GM12874 (cell line): ENCODE results near the gene DEFB113.

Source experiments
- TF ChIP-seq, protein P1 (sequence below): IDR thresholded peaks from 2 replicates; pipeline ENCODE4 v1.5.1; 2011; ENCODE audit warnings: low read depth, mild to moderate bottlenecking, control low read depth, low read length, moderate library complexity; ENCODE audit not compliant: insufficient read depth

DEFB113 gene

DNA sequence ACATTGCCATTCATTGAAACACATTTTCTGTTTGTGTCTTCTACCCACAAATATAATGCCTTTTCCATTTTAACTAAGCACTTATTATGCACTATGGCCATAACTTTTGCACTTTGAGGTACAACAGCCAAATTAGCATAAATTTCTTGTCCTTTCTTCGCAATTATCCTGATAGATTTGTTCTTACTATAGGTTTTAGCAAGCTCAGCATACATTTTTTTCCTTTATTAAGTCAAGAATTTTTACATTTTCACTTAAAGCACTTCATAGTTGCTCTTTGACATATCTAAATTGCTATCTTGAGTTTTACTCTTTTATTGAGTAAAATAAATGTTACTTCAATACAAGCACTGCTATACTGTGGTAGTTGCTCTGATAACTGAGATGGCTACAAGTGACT is 11.2 kb downstream of the DEFB113 start:
- TF ChIP-seq, protein P1, sequence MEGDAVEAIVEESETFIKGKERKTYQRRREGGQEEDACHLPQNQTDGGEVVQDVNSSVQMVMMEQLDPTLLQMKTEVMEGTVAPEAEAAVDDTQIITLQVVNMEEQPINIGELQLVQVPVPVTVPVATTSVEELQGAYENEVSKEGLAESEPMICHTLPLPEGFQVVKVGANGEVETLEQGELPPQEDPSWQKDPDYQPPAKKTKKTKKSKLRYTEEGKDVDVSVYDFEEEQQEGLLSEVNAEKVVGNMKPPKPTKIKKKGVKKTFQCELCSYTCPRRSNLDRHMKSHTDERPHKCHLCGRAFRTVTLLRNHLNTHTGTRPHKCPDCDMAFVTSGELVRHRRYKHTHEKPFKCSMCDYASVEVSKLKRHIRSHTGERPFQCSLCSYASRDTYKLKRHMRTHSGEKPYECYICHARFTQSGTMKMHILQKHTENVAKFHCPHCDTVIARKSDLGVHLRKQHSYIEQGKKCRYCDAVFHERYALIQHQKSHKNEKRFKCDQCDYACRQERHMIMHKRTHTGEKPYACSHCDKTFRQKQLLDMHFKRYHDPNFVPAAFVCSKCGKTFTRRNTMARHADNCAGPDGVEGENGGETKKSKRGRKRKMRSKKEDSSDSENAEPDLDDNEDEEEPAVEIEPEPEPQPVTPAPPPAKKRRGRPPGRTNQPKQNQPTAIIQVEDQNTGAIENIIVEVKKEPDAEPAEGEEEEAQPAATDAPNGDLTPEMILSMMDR: no peak

DNA sequence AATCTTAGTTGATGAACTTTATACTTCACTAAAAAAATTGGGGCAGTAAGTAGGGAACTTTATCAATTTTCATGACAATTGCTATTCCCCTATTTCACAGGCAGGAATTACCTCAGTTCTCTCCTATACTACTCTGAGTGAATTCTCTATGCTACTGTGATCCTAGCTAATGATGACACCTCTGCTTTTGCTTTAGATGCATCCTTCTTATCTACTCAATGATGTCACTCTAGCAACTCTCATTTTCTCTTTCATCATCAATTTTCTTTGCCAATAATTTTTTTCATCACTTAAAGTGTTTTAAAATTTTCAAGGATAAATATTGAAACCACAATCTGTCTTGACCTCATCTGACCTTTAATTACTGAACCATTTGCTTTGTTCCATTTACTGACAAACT is 13.6 kb downstream of the DEFB113 start:
- TF ChIP-seq, protein P1: no peak

DNA sequence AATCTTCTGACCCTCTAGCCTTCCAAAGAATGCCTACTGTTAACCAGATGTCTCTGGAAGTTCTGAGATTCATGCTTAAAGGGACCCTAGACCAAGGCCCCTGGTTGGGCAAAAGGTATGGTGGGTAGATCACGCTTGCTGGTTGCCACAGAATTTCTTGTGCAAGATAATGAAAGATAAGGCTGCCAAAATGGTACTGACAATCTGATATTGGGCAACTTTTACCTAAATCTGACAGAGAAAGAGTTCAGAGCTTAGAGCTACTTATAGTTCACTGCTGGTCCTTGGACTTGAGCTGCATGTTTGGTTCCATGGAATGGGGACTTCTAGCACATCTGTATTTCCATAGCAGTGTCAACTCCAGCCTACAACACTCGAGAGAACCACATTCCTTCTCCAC is 17.5 kb downstream of the DEFB113 start:
- TF ChIP-seq, protein P1: no peak

DNA sequence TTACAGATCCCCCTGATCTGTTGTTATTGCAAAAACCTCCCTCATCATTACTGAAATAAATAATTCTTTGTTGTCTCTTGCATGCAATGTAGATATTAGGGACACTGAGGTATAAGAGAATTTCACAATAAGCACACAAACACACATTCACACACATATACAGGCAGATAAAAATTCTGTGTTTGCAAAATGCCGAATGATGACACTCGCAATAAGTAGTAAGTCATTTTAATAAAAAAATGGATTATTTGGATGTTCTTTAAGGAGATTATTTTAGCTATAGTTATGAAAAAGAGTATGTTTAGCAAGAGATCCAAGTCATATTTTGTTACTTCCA is 19.0 kb downstream of the DEFB113 start:
- TF ChIP-seq, protein P1: no peak

DNA sequence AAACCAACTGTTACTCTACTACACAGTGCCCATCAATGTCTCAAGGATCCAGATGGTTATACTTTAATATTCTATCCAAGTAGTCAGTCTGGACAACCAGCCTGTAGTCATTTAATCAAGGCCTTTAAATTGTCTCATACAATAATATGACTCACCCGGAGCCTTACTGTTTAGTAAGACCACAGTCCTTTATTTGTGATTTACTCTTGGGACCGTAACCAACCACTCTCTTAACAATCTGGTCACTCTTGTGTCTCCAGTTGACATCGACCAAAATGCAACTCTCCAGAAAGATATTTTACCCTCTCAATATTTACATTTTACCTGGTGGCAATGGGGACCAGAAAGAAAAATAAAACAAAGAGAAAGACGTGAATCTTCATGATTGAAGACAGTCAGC is 20.4 kb downstream of the DEFB113 start:
- TF ChIP-seq, protein P1: no peak

DNA sequence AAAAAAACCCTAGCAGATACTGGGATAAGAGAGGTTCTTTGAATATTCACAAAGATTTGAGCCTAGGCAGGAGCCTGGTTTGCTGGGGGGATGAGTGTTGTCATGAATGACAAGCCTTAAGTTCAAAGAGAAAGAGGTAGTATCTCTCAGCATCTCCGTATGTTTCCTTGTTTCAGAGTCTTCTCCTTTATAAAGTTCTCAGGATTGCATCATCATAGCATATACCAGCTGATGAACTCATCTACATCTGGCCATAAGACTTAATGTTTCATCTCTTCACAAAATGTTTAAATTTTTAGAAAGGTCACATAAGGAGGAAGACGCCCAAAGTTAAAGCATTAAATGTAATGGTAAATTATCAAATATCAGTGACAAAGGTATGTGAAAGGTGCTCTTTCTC is 22.6 kb downstream of the DEFB113 start:
- TF ChIP-seq, protein P1: no peak

DNA sequence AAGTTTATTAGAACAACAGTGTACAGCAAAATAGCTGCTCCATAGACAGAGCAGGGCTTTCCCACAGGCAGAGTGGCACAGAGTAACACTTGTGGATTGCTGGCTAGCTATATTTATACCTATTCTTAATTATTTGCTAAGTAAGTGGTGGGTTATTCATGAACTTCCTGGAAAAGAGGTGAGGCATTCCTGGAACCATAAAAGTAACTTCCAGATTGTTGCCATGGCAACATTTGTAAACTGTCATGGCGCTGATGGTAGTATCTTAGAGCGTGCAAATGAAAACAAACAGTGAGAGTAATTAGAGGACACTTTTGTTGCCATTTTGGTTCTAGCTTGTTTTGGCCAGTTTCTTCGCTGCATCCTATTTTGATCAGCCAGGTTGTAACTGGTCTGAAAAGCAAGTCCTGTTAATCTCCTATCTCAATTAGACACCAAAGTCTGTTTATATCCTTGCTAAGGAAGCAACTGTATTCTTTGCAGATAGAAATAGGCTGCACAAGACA is 29.4 kb downstream of the DEFB113 start:
- TF ChIP-seq, protein P1: no peak

DNA sequence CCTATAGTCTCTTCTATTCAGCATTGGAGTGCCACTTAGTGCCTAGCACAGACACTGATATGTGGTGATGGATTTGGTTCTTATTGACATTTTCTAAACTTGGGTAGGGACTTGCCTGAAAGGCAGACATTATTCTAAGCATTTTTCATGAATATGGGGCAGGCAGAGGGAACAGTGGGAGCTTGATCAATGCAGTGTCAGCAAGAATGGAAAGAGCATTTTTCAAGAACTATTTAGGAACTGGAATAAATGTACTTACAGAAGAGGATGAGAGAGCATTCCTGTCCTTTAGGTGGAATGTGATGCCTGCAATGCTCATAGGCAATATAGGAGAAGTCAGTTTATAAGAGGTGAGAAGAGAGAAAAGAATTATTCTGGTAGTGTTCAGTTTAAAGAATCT is 31.6 kb downstream of the DEFB113 start:
- TF ChIP-seq, protein P1: no peak
